ENCODE results near the gene ARL4C.

Gene ARL4C

GRCh38 chr2:234497594-234498235 is 834 bp upstream of the ARL4C start:
- no peak for FAIRE-seq

DNA sequence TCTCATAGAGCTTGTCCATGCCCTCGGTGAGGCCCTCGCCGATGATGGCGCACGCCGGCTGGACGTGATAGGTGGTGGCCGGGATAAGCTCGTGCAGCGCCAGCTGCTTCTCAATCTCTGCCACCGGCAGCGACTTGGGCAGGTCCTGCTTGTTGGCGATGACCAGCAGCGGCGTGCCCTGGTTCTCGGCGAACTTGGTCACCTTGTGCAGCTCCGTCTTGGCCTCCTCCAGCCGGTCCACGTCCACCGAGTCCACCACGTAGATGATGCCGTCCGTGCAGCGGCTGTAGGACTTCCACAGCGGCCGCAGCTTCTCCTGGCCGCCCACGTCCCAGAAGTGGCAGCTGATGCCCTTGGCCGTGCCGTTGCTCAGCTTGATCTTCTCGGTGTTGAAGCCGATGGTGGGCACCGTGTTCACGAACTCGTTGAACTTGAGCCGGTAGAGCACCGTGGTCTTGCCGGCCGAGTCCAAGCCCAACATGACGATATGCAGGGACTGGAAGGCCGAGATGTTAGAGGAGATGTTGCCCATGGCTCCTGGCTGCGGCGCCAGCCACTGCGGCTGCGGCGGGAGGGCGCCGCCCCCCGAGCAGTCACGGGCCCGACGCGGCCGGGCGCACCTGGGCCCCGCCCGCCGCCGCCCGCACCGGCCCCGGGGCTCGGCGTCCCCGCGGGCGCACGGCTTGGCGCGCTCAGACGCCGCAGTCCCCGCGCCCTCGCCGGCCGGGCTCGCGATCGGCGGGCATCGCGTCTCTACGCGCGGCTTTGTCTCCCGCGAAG is 636 bp downstream of the ARL4C start:
- no peak for FAIRE-seq

DNA sequence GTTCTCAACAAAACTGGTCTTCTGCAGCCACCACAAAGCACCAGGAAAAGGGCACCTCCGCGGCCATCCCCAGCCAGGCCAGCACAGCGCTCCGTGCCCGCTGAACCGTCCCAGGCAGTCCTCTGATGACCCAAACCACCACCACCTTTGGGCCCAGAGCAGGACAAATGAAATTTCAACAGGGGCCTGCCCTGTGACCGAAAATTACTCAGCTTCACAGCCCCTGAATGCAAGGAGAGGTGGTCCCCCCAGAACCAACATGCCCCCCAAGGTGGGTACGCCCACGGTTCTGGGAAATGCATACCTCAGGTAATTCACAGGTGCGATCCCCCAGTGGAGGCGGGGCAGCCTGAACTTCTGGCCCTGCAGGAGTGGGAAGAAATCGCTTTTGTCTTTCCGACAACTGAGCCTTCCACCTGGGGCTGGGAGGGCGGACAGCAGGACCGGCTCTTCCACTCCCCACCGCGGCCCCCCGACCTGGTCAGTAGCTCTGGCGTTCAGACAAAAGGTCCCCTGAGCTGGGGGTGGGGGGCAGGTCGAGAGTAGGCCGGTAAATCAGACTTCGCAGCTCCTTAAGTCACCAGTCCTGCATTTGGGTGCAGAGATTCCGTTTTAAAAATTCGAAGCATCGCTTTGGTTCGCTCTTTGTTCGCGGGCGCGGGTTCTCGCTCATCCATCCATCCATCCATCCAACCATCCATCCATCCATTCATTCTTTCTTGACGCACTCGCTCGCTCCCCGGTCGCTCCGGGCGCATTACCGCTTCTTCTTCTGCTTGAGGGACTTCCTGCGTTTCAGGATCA is 1.4 kb downstream of the ARL4C start:
- no peak for FAIRE-seq

DNA sequence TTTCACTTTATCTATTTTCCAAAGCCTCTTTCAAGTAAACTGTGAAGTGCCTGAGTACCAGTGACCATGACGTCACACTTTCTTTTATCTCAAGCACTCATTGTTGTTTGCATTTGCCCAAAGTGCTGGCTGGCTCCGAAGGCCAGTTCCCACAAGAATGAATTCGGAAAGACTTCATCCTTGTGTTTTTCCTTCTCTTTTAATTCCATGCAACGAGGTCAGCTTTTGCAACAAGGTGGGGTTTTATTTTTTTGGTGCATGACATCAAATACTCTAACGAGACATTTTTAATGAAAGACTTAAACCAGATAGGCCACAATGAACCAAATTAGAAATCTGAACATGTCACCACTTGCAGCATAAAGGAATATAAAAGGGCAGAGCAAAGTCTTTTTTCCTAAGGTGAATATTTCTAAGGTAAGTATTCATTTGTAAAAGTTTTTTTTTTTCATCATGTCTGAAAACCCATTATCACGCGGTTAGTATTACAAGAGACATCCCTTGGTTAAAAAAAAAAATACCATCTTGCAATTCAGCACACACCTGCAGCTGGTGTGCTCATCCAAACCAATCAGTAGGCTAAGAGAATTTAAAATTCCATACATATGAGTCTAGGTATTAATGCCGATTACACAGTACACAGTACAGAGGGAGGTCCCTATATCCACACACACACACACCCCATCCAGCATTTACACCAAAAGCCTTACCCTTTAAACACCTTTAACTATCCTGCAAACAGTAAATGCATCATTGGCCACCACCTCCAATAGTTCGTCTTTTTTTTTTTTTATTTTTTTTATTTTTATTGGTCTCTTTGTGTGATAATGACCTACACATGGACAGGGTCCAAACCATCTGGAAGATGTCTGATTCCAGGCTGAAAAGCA is 2.3 kb downstream of the ARL4C start:
- no peak for FAIRE-seq

- no peak for FAIRE-seq
These were observed 3.1 kb downstream of the ARL4C start for GRCh38 chr2:234493796-234494195.

- FAIRE-seq = no peak
These were observed 4.0 kb downstream of the ARL4C start for GRCh38 chr2:234492717-234493485.

- FAIRE-seq = no peak
These were observed 5.0 kb downstream of the ARL4C start for GRCh38 chr2:234491897-234492296.

- FAIRE-seq = no peak
These were observed 5.6 kb downstream of the ARL4C start for GRCh38 chr2:234491281-234491680.

- FAIRE-seq = no peak
These were observed 6.4 kb downstream of the ARL4C start for GRCh38 chr2:234490271-234491091.

- no peak for FAIRE-seq
These were observed 7.9 kb downstream of the ARL4C start for GRCh38 chr2:234488913-234489451.

DNA sequence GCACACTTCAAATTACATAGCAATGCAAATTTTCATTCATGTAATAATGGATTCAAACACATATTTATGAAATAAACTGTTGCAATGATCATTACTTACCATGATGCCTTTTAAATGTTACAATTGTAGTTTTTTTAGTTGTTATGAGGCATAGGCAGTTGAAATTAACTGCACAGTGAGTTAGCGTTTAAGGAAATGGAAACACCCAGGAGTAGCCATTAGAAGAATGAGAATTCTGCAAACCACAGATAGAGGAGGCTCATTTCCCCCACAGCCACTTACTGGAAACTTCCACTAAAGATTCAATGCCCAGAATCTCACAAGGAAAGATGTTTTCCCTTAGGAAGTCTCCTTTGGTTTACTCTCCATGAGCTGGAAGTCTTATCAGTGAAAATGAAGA is 8.4 kb downstream of the ARL4C start:
- FAIRE-seq = no peak

- FAIRE-seq = no peak
These were observed 9.5 kb downstream of the ARL4C start for GRCh38 chr2:234487356-234487755.

- FAIRE-seq = no peak
These were observed 13.2 kb downstream of the ARL4C start for GRCh38 chr2:234483568-234484251.

- FAIRE-seq = no peak
These were observed 15.6 kb downstream of the ARL4C start for GRCh38 chr2:234481301-234481700.

DNA sequence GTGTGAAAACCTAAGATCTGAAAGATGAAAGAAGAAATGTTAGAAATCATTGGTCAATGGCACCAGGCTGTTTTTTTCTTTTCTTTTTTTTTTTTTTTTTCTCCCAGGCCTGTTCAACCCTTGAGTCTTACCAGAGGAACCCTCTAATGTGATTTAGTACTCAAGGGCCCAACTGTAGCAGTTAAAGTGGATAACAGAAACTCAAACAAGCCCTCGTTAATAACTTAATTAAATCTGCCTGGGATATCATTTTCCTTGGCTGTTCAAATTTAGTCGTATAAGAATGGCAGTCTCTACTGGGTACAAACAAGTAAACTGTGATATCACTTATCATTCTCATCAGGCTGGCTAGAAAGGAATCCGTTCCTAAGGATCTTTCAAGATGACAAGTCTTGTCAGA is 16.5 kb downstream of the ARL4C start:
- FAIRE-seq = no peak

DNA sequence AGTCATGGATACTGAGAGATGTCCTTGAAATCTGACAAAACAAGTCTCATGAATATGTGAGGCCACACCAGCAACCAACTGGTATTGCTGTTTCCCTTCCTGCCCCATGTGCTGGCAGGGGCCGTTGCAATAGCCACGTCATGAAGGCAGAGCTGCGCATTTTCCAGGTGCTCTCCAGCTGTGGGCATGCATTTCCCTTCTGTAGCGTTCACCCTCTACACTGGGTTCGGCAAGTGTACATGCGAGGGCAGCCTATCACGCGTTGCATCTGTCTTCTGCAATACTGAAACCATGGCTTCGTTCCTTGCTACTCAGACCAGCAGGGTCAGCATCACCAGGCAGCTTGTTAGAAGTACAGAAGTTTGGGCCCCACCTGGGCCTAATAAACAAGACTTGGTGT is 17.4 kb downstream of the ARL4C start:
- no peak for FAIRE-seq

GRCh38 chr2:234478121-234478858 is 18.6 kb downstream of the ARL4C start:
- no peak for FAIRE-seq

DNA sequence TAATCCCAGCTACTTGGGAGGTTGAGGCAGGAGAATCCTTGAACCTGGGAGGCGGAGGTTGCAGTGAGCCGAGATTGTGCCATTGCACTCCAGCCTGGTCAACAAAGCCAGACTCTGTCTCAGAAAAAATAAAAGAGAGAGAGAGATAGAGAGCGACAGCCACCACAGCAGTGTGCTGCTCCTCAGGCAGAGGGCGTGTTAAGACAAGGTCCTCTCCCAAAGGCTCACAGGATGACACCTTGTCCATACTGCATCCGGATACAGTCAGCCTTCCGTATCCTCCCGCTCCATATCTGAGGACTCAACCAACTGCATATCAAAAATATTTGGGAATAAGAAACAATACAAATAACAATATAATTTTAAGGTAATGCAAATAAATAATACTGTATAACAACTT is 20.1 kb downstream of the ARL4C start:
- no peak for FAIRE-seq

GRCh38 chr2:234474654-234475053 is 22.2 kb downstream of the ARL4C start:
- FAIRE-seq = no peak

Measured in colon (tissue), 2 donors.